ENCODE results near the gene CYB561. TPM values are rescaled to one million over a fixed set of nuclear protein-coding genes. Genes with fewer than 3 reads are reported as not detected.
"Not testable (repeated sequence)": the region's sequence is repeated elsewhere in the genome, so short reads cannot be mapped to it uniquely, and the experiment has no call there.

CYB561 gene
- total and polyA plus RNA-seq, 2 donors = 13.5 to 17.9 TPM

- Histone ChIP-seq H3K36me3 (ENCODE audit: insufficient read depth) (no peaks in the 10 kb centered on the region), H3K4me3 (ENCODE audit: low read depth, low read length) (no peak overlapping the region), H3K4me1 (ENCODE audit: insufficient read depth) (peaks cover 3% of the 10 kb centered on the region), H3K27ac (ENCODE audit: low read depth) (no peak overlapping the region)
- DNase-seq (ENCODE audit: extremely low spot score) = no peak
- WGBS = 67% methylated on average over 28 of the region's 28 CpGs
Measured at GRCh38 chr17:63475491-63476412, 29.6 kb upstream of the CYB561 start.

DNA sequence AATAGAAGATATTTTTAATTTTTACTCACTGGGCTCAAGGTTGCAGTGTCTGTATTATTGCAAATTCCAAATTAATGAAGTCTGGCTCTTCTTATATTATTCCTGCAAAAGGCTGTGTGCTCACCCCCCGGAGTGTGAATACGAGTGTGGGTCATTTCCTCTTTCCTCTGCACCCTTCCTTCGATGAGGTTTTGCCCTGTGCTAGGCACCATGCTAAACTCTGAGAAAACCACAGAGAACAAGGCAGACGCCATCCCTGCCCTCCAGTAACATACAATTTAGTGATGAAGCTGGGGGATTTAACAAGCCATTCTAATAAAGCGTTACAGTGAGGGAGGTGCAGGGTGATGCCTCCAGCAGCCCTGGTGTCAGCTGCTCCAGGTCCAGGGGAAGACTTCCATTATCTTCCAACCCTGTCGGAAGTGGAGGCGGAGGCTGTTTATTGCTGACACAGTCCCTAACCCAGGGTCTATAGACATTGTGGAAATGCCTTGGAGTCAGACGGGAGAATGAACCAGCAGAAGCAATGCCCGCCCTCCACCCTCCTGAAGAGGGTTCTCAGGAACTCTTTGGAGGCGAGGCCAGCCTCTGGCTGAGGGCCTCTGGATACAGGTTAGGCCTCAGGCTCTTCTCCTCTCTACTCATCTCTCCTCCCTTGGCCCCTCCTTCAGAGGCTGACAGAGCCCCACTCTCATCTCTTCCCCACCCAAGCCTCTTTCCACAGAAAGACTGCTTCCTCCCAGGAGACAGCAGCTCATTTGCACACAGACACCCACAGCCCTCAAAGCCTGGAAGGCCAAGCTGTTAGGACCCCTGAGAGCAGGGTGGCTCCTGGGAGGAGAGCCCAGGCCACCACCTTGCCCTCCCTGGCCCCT is 28.7 kb upstream of the CYB561 start:
- no peaks in the 10 kb centered on the region for H3K36me3 ChIP-seq (ENCODE audit: insufficient read depth)
- no peak for DNase-seq (ENCODE audit: extremely low spot score)
- no peak overlapping the region for H3K27ac ChIP-seq (ENCODE audit: low read depth)
- no peak overlapping the region for H3K4me3 ChIP-seq (ENCODE audit: low read depth, low read length)
- WGBS = 69% methylated on average over 10 of the region's 10 CpGs
- H3K4me1 ChIP-seq (ENCODE audit: insufficient read depth) = peaks cover 3% of the 10 kb centered on the region

DNA sequence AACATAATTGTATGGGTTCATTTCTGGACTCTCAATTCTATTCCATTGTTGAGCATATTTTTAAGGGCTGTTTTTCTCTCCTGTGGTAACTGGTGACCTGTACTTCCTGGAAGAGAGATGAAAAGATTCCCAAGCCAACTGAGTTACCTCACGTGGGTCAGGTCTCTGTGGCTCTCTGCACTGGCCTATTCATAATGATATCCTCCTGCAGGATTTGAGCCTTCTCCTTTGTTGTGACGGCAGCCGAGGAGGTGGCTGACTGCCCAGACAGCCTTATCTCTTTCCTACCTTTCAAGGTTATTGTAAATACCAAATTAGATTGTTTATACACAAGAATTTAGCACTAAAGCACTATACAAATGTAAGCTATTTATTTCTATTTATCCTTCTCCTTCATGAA is 28.1 kb upstream of the CYB561 start:
- Histone ChIP-seq H3K27ac (ENCODE audit: low read depth) (no peak overlapping the region), H3K4me1 (ENCODE audit: insufficient read depth) (peaks cover 3% of the 10 kb centered on the region), H3K4me3 (ENCODE audit: low read depth, low read length) (no peak overlapping the region), H3K36me3 (ENCODE audit: insufficient read depth) (no peaks in the 10 kb centered on the region)
- DNase-seq (ENCODE audit: extremely low spot score) = no peak
- WGBS = 14% methylated on average over 3 of the region's 3 CpGs

DNA sequence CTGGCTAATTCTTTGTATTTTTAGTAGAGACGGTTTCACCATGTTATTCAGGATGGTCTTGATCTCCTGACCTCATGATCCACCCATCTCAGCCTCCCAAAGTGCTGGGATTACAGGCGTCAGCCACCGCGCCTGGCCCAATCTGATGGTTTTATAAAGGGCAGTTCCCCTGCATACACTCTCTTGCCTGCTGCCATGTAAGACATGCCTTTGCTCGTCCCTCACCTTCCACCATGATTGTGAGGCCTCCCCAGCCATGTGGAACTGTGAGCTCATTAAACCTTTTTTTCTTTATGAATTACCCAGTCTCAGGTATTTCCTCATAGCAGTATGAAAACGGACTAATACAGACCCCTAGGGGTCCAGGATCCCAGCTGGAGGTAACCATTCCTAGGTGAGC is 22.0 kb upstream of the CYB561 start:
- not testable (repeated sequence) for DNase-seq (ENCODE audit: extremely low spot score); H3K36me3 ChIP-seq (ENCODE audit: insufficient read depth); H3K4me1 ChIP-seq (ENCODE audit: insufficient read depth); H3K27ac ChIP-seq (ENCODE audit: low read depth); H3K4me3 ChIP-seq (ENCODE audit: low read depth, low read length)
- 89% methylated on average over 6 of the region's 6 CpGs for WGBS

- no peak overlapping the region for H3K4me3 ChIP-seq (ENCODE audit: low read depth, low read length)
- no peaks in the 10 kb centered on the region for H3K4me1 ChIP-seq (ENCODE audit: insufficient read depth)
- no peaks in the 10 kb centered on the region for H3K36me3 ChIP-seq (ENCODE audit: insufficient read depth)
- no peak for DNase-seq (ENCODE audit: extremely low spot score)
- WGBS = 81% methylated on average over 4 of the region's 4 CpGs
- H3K27ac ChIP-seq (ENCODE audit: low read depth) = no peak overlapping the region
Measured at GRCh38 chr17:63464691-63465236, 18.7 kb upstream of the CYB561 start.

- H3K36me3 ChIP-seq (ENCODE audit: insufficient read depth) = no peaks in the 10 kb centered on the region
- H3K4me3 ChIP-seq (ENCODE audit: low read depth, low read length) = no peak overlapping the region
- no peak overlapping the region for H3K27ac ChIP-seq (ENCODE audit: low read depth)
- DNase-seq (ENCODE audit: extremely low spot score) = no peak
- H3K4me1 ChIP-seq (ENCODE audit: insufficient read depth) = no peaks in the 10 kb centered on the region
- 49% methylated on average over 3 of the region's 3 CpGs for WGBS
Measured at GRCh38 chr17:63463771-63464170, 17.7 kb upstream of the CYB561 start.

GRCh38 chr17:63460018-63460417 is 13.9 kb upstream of the CYB561 start:
- DNase-seq (ENCODE audit: extremely low spot score) = no peak
- H3K27ac ChIP-seq (ENCODE audit: low read depth) = no peak overlapping the region
- no peaks in the 10 kb centered on the region for H3K4me1 ChIP-seq (ENCODE audit: insufficient read depth)
- H3K36me3 ChIP-seq (ENCODE audit: insufficient read depth) = no peaks in the 10 kb centered on the region
- H3K4me3 ChIP-seq (ENCODE audit: low read depth, low read length) = no peak overlapping the region
- WGBS = 48% methylated on average over 9 of the region's 9 CpGs

DNA sequence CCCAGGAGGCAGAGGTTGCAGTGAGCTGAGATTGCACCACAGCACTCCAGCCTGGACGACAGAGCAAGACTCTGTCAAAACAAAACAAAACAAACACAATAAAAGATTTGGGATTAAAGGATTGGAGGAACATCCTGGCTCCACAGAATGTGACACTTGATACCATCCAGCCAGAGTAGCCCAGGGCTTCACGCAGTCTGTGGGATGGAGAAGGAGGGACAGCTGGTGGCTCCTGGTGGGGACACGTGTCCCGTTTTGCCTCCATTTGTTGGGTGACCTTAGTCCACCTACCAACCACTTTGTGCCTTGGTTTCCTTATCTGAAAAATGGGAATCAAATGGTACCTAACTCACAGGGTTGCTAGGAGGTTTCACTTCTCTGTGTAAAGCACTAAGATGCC is 12.4 kb upstream of the CYB561 start:
- WGBS = 79% methylated on average over 4 of the region's 4 CpGs
- Histone ChIP-seq H3K4me3 (ENCODE audit: low read depth, low read length) (no peak overlapping the region), H3K4me1 (ENCODE audit: insufficient read depth) (no peaks in the 10 kb centered on the region), H3K36me3 (ENCODE audit: insufficient read depth) (no peaks in the 10 kb centered on the region), H3K27ac (ENCODE audit: low read depth) (no peak overlapping the region)
- DNase-seq (ENCODE audit: extremely low spot score) = no peak

DNA sequence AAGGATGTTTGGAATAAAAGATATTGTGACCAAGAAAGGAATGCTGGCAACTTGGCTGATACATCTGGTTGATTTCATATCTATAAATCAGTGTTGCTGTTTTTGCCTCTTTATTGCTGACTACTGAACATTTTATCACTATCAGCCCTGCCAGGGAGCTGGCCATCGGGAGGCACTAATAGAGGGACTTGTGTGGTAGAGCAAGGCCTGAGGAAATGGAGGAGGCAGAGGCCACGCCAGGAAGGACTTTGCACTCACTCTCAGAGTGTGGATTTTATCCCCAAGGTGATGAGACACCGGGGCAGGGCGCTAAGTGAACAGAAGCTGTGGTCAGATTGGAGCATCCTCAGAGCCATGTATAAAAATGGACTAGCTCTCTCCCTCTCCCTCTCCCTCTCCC is 9.3 kb upstream of the CYB561 start:
- no peak overlapping the region for H3K4me3 ChIP-seq (ENCODE audit: low read depth, low read length)
- DNase-seq (ENCODE audit: extremely low spot score) = no peak
- H3K27ac ChIP-seq (ENCODE audit: low read depth) = no peak overlapping the region
- H3K4me1 ChIP-seq (ENCODE audit: insufficient read depth) = no peaks in the 10 kb centered on the region
- no peaks in the 10 kb centered on the region for H3K36me3 ChIP-seq (ENCODE audit: insufficient read depth)
- WGBS = 46% methylated on average over 4 of the region's 4 CpGs

- Histone ChIP-seq H3K4me3 (ENCODE audit: low read depth, low read length) (no peak overlapping the region), H3K36me3 (ENCODE audit: insufficient read depth) (no peaks in the 10 kb centered on the region), H3K27ac (ENCODE audit: low read depth) (no peak overlapping the region), H3K4me1 (ENCODE audit: insufficient read depth) (no peaks in the 10 kb centered on the region)
- WGBS = 51% methylated on average over 5 of the region's 5 CpGs
- DNase-seq (ENCODE audit: extremely low spot score) = no peak
Measured at GRCh38 chr17:63454915-63455314, 8.8 kb upstream of the CYB561 start.

DNA sequence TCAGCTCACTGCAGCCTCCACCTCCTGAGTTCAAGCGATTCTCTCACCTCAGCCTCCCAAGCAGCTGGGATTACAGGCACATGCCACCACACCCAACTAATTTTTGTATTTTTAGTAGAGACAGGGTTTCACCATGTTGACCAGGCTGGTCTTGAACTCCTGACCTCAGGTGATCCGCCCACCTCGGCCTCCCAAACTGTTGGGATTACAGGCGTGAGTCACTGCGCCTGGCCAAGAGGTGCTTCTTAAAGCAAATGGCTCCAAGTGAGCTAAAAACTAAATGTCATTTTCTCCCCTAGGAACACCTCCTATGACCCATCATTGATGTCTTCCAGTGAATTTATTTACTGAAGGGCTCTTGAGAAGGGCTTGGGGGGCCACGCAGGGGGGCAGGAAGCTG is 8.3 kb upstream of the CYB561 start:
- H3K4me3 ChIP-seq (ENCODE audit: low read depth, low read length); DNase-seq (ENCODE audit: extremely low spot score); H3K27ac ChIP-seq (ENCODE audit: low read depth); H3K36me3 ChIP-seq (ENCODE audit: insufficient read depth); H3K4me1 ChIP-seq (ENCODE audit: insufficient read depth): not testable (repeated sequence)
- 87% methylated on average over 6 of the region's 6 CpGs for WGBS

DNA sequence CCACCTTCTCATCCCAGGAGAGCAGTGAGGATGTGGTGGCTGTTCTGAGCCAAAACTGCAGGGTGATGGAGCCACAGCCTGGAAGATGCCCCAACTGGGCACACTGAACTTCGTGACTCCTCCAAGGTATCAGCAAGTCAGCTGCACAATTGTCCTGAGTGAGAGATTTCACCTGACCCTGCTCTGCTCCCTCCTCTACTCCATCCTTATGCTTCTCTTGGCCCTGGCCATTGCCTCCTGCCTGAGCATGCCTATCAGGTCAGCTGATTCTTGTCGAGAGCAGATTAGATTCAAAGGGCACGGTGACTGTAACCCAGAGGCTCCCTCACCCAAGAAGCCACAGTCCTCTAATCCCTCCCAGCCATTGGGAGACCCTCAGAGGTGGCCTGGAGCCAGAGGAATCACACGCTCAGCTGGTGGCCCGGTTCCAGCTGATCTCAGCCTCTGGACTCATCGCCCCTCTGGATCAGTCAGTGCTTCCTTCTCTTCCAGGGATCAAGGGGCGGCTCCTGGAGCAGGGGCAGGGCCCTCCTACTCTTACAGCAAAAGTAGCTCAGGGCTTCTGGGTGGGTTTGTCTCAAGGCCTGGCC is 7.0 kb upstream of the CYB561 start:
- Histone ChIP-seq H3K4me3 (ENCODE audit: low read depth, low read length) (no peak overlapping the region), H3K36me3 (ENCODE audit: insufficient read depth) (no peaks in the 10 kb centered on the region), H3K4me1 (ENCODE audit: insufficient read depth) (no peaks in the 10 kb centered on the region), H3K27ac (ENCODE audit: low read depth) (no peak overlapping the region)
- 58% methylated on average over 7 of the region's 7 CpGs for WGBS
- no peak for DNase-seq (ENCODE audit: extremely low spot score)
